Erythroblast (primary cell): ENCODE measurements around the gene CTU2.

Source experiments
- GATA1 ChIP-seq: IDR thresholded peaks from 2 replicates; pipeline ENCODE4 v1.6.1; 2011; ENCODE audit warnings: low read depth, mild to moderate bottlenecking, control low read depth, low read length, moderate library complexity
- POLR2A ChIP-seq: IDR thresholded peaks from 2 replicates; pipeline ENCODE4 v1.6.1; 2011; ENCODE audit warnings: mild to moderate bottlenecking, low read length

DNA sequence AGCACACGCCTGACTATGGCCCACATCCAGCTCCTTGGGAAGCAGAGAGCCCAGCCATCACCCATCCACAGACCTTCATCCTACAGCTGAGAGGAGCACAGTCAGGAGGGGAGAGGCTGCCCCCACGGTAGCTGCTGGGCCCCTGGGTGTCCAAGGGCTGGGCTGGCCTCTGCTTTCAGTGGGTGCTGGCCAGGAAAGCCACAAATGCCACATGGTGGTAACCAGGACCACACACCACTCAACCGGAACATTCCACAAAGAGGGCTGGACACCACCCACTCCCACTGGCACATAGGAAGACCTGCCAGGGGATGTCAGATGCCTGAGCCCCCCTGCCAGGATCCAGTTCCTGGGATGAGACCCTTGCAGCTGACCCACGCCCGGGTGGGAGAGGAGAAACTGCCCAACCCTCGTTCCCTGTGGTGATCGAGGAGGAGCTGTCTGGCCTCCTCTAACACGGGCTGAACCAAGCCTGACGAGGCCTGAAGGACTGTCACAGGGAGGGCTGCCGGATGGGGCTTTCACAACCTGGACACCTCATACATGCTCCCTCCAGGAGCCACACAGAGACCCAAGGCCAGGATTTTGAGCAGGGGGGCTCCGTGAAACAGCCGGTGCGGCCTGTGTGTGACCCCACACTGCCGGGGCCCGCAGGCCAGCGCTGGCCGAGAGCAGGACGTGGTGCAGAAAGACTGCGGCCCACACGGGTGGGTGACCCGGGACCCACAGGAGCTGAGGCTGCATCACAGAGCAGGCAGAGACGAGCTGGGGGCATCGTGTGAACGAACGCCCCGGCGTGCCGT, 48.0 kb downstream of the CTU2 start:
- TF ChIP-seq POLR2A (no peak), GATA1 (no peak)
